HepG2 (cell line): ENCODE results near the gene TAF11L11. TPM values are rescaled to one million over a fixed set of nuclear protein-coding genes. Genes with fewer than 3 reads are reported as not detected.
"Not testable (repeated sequence)": the region's sequence is repeated elsewhere in the genome, so short reads cannot be mapped to it uniquely, and the experiment has no call there.

Experiments
- ATAC-seq: fragments of 200-7000 bp; cut with Tn5 transposase; 3 replicates; pipeline ENCODE4 v1.9.1; 2020; ENCODE audit warnings: mild to moderate bottlenecking, moderate library complexity
- Bru-seq: library from RNA; stranded (reverse); fragments of 400-500 nt; gene quantifications from one replicate; lab custom pipeline; 2021; lab: Mats Ljungman, UMichigan
- BruChase-seq, 2 experiments: library from RNA; stranded (reverse); fragments of 400-500 nt; gene quantifications; one replicate each; lab custom pipeline; 2021; lab: Mats Ljungman, UMichigan
- BruUV-seq: library from RNA; stranded (reverse); fragments of 400-500 nt; replicated peaks from 2 replicates; lab custom pipeline; 2021; lab: Mats Ljungman, UMichigan
- CTCF ChIA-PET: fragments of 300-600 bp; formaldehyde crosslinking; extraction: SDS; loops from one replicate; lab custom pipeline; 2021; ENCODE audit warnings: low total read pairs, inconsistent platforms, low intra/inter-chr PET ratio; lab: Yijun Ruan, JAX
- POLR2A ChIA-PET: fragments of 350-600 bp; sonication (Branson Sonifier 250); formaldehyde crosslinking; loops from one replicate; lab custom pipeline; 2020; ENCODE audit warnings: antibody characterized with exemption, inconsistent platforms; lab: Yijun Ruan, JAX
- DNase-seq: peaks from one replicate; pipeline ENCODE4 v3.0.0-alpha.2; 2015; ENCODE audit warnings: low spot score
- FAIRE-seq: peaks from 3 replicates; lab custom pipeline; 2011; peaks lifted over from hg19 to GRCh38; lab: Jason Lieb, UNC
- H2AFZ ChIP-seq: one replicate; pipeline ENCODE4 v1.6.1; 2011; ENCODE audit warnings: low read length, inconsistent platforms
- H3K27ac ChIP-seq: fragments of 300-600 bp; 3 replicates; pipeline ENCODE4 v1.8.0; 2011; ENCODE audit warnings: mixed run types, mild to moderate bottlenecking, mixed read lengths, low read length, inconsistent platforms; ENCODE audit not compliant: insufficient read depth; ENCODE audit errors: extremely low read length
- H3K27me3 ChIP-seq, 2 experiments: fragments of 200-600 bp in 1 of 2; 2 replicates in 1 of 2; 3 replicates in 1 of 2; pipeline versions ENCODE4 v1.6.0 to v1.8.0; 2011; ENCODE audit warnings: low read length in 2 of 2, mild to moderate bottlenecking in 2 of 2, moderate library complexity in 2 of 2, inconsistent platforms in 1 of 2; ENCODE audit not compliant: insufficient read depth in 2 of 2, control insufficient read depth in 1 of 2
- H3K36me3 ChIP-seq, 2 experiments: fragments of 200-600 bp in 1 of 2; replicated peaks in 1 of 2; 2 replicates in 1 of 2; 3 replicates in 1 of 2; pipeline versions ENCODE4 v1.5.1 to v1.8.0; 2011; ENCODE audit warnings: low read length in 2 of 2, inconsistent platforms in 1 of 2; ENCODE audit not compliant: insufficient read depth in 2 of 2, control insufficient read depth in 1 of 2
- H3K4me1 ChIP-seq: 2 replicates; pipeline ENCODE4 v1.5.1; 2012; ENCODE audit warnings: low read length, inconsistent platforms; ENCODE audit not compliant: insufficient read depth
- H3K4me2 ChIP-seq: 2 replicates; pipeline ENCODE4 v1.6.0; 2011; ENCODE audit warnings: low read depth, low read length, inconsistent platforms
- H3K4me3 ChIP-seq, 3 experiments: fragments of 200-600 bp in 1 of 3; sonication (generic), shearing (Covaris generic) in 1 of 3; replicated peaks in 1 of 3; 2 replicates each; pipeline ENCODE4 v1.5.1; 2011 to 2016; ENCODE audit warnings: low read length in 3 of 3, inconsistent platforms in 2 of 3, low read depth in 2 of 3, mild to moderate bottlenecking in 2 of 3, control low read depth in 1 of 3, mixed read lengths in 1 of 3; ENCODE audit not compliant: insufficient read depth in 1 of 3
- H3K79me2 ChIP-seq: one replicate; pipeline ENCODE4 v1.6.1; 2011; ENCODE audit warnings: low read length, inconsistent platforms; ENCODE audit not compliant: insufficient read depth
- H3K9ac ChIP-seq: 2 replicates; pipeline ENCODE4 v1.6.0; 2011; ENCODE audit warnings: mild to moderate bottlenecking, low read depth, low read length, inconsistent platforms; ENCODE audit not compliant: insufficient read depth
- H3K9me3 ChIP-seq: 2 replicates; pipeline ENCODE4 v1.5.1; 2012; ENCODE audit warnings: mild to moderate bottlenecking, low read length
- H4K20me1 ChIP-seq: 2 replicates; pipeline ENCODE4 v1.6.0; 2011; ENCODE audit warnings: inconsistent platforms, mild to moderate bottlenecking, low read length, moderate library complexity; ENCODE audit not compliant: insufficient read depth
- WGBS: methylation state at CpG from one replicate; pipeline ENCODE4 v1.1.6; 2017; ENCODE audit warnings: low lambda C conversion rate; 5-methylcytosine and 5-hydroxymethylcytosine counted together
- in situ Hi-C: cut with HindIII; loops from 2 replicates; pipeline ENCODE4 v1.10.0; 2017; ENCODE audit warnings: low pct_unique_long_range_greater_than_20kb; ENCODE audit not compliant: extremely low pct_ligation_motif_present
- intact Hi-C: fragments of 100-400 bp; cut with micrococcal nuclease; formaldehyde crosslinking; loops from one replicate; pipeline ENCODE4 v1.10.0; 2022; ENCODE audit not compliant: unreplicated experiment
- long read RNA-seq, 2 experiments: library from RNA in 1 of 2; library from polyadenylated mRNA in 1 of 2; stranded (forward) in 1 of 2; unstranded in 1 of 2; transcript quantifications; one replicate each; pipeline ENCODE4 v2.0.0, GENCODE V29; 2019 to 2022
- polyA minus RNA-seq, 3 experiments: library from RNA; depleted of rRNA, polyadenylated mRNA; stranded (reverse); fragments of >200 nt; gene quantifications; 2 replicates each; pipeline ENCODE4 v1.2.3, GENCODE V29; 2011; ENCODE audit warnings: low replicate concordance in 1 of 3
- polyA plus RNA-seq, 8 experiments: library from polyadenylated mRNA; depleted of rRNA in 3 of 8; stranded (reverse) in 7 of 8; unstranded in 1 of 8; fragments of >200 nt; fragmentation: Illumina TruSeq in 4 of 8; extraction: Trizol in 4 of 8; gene quantifications; 2 replicates each; pipeline versions ENCODE4 v1.2.1 to v1.2.3, GENCODE V29; 2011 to 2016; ENCODE audit warnings: low read depth in 4 of 8, missing spikeins in 1 of 8, mixed read lengths in 1 of 8; ENCODE audit not compliant: insufficient read depth in 1 of 8
- total RNA-seq, 5 experiments: library from RNA; depleted of rRNA; stranded (reverse); fragments of >200 nt; fragmentation: Illumina TruSeq; extraction: Trizol; gene quantifications; 2 replicates each; pipeline ENCODE4 v1.2.3, GENCODE V29; 2016; ENCODE audit warnings: low read depth in 1 of 5

TAF11L11 gene
- not detected in 2 replicates for total RNA-seq (2016; rRNA removed; fragmentation: Illumina TruSeq; extraction: Trizol)
- total RNA-seq (2016; cell fraction: cytosol; rRNA removed; fragmentation: Illumina TruSeq; extraction: Trizol; ENCODE audit: low read depth): not detected in 2 replicates
- not detected in 2 replicates for total RNA-seq (2016; cell fraction: insoluble cytoplasmic fraction; rRNA removed; fragmentation: Illumina TruSeq; extraction: Trizol)
- not detected in 2 replicates for total RNA-seq (2016; cell fraction: membrane; rRNA removed; fragmentation: Illumina TruSeq; extraction: Trizol)
- total RNA-seq (2016; cell fraction: nucleus; rRNA removed; fragmentation: Illumina TruSeq; extraction: Trizol): not detected in 2 replicates
- not detected in 2 replicates for polyA plus RNA-seq (2011; rRNA removed)
- not detected in 2 replicates for polyA plus RNA-seq (2011; cell fraction: cytosol; rRNA removed)
- polyA plus RNA-seq (2011; cell fraction: nucleus; rRNA removed): not detected in 2 replicates
- polyA plus RNA-seq (2012): not detected in 2 replicates
- not detected in 2 replicates for polyA plus RNA-seq (2016; cell fraction: cytosol; fragmentation: Illumina TruSeq; extraction: Trizol; ENCODE audit: low read depth)
- not detected in 2 replicates for polyA plus RNA-seq (2016; cell fraction: insoluble cytoplasmic fraction; fragmentation: Illumina TruSeq; extraction: Trizol; ENCODE audit: low read depth)
- not detected in 2 replicates for polyA plus RNA-seq (2016; cell fraction: membrane; fragmentation: Illumina TruSeq; extraction: Trizol; ENCODE audit: low read depth)
- not detected in 2 replicates for polyA plus RNA-seq (2016; cell fraction: nucleus; fragmentation: Illumina TruSeq; extraction: Trizol; ENCODE audit: insufficient read depth, low read depth)
- 0.54 TPM in 1 of 2 replicates, not detected in the other for polyA minus RNA-seq (2011; rRNA and poly(A)+ RNA removed; ENCODE audit: low replicate concordance)
- polyA minus RNA-seq (2011; cell fraction: cytosol; rRNA and poly(A)+ RNA removed): not detected in 2 replicates
- not detected in 2 replicates for polyA minus RNA-seq (2011; cell fraction: nucleus; rRNA and poly(A)+ RNA removed)
- not detected for Bru-seq, nascent RNA
- BruChase-seq, experiment 1, labeled RNA remaining after a 6-hour chase: not detected
- not detected for BruChase-seq, experiment 2, labeled RNA remaining after a 2-hour chase
- long read RNA-seq, experiment 1: 0 reads
- long read RNA-seq, experiment 2: 0 reads

GRCh38 chr5:17603880-17604279 is at the start of gene TAF11L11:
TAF11L11 (plus strand) TSS chr5:17604183.
- H2AFZ ChIP-seq, POLR2A ChIA-PET, intact Hi-C loops, ATAC-seq, H3K4me1 ChIP-seq, H3K9me3 ChIP-seq, FAIRE-seq, H3K27me3 ChIP-seq, CTCF ChIA-PET, H3K4me2 ChIP-seq, H3K9ac ChIP-seq, H3K4me3 ChIP-seq, BruUV-seq, H3K36me3 ChIP-seq, H3K27ac ChIP-seq, H4K20me1 ChIP-seq, in situ Hi-C loops, H3K79me2 ChIP-seq, DNase-seq: not testable (repeated sequence)
- 38% methylated on average over 6 of the region's 6 CpGs for WGBS

- POLR2A ChIA-PET: not testable (repeated sequence)
These were observed 18.3 kb upstream of the TAF11L11 start, which contains the start of gene TAF11L7 for GRCh38 chr5:17585658-17586057. TAF11L7 (minus strand) TSS chr5:17585758.

GRCh38 chr5:17590860-17591259 is 13.1 kb upstream of the TAF11L11 start, which contains the start of gene TAF11L8:
TAF11L8 (minus strand) TSS chr5:17590960.
- H3K4me3 ChIP-seq, intact Hi-C loops, ATAC-seq, H3K4me1 ChIP-seq, H3K36me3 ChIP-seq, H3K9ac ChIP-seq, CTCF ChIA-PET, H3K79me2 ChIP-seq, H3K4me2 ChIP-seq, POLR2A ChIA-PET, H2AFZ ChIP-seq, H3K9me3 ChIP-seq, DNase-seq, H3K27me3 ChIP-seq, FAIRE-seq, in situ Hi-C loops, H4K20me1 ChIP-seq, H3K27ac ChIP-seq, BruUV-seq: not testable (repeated sequence)
- no CpG with 5 or more reads among the region's 16 CpGs for WGBS

More at GRCh38 chr5:17585658-17586057, 18.3 kb upstream of the TAF11L11 start, which contains the start of gene TAF11L7:
- BruUV-seq, intact Hi-C loops, CTCF ChIA-PET, H3K79me2 ChIP-seq, FAIRE-seq, H3K27ac ChIP-seq, H3K4me3 ChIP-seq, H3K4me2 ChIP-seq, H3K36me3 ChIP-seq, H2AFZ ChIP-seq, H3K27me3 ChIP-seq, in situ Hi-C loops, H4K20me1 ChIP-seq, H3K9ac ChIP-seq, H3K4me1 ChIP-seq, DNase-seq, H3K9me3 ChIP-seq, ATAC-seq: not testable (repeated sequence)
- no CpG with 5 or more reads among the region's 16 CpGs for WGBS
